ENCODE measurements around the gene HSP90AB1. TPM values are rescaled to one million over a fixed set of nuclear protein-coding genes. Genes with fewer than 3 reads are reported as not detected.

Gene HSP90AB1
- total RNA-seq, 1 donor from 2014 or later, result 463 TPM

- no peak for DNase-seq (ENCODE audit: extremely low spot score in 2 of 2)
- intact Hi-C loops (cut with DNase I), result no loop called here
Observed at GRCh38 chr6:44264154-44265006, 17.5 kb downstream of the HSP90AB1 start.

GRCh38 chr6:44265007-44265721 lies 18.3 kb downstream of the HSP90AB1 start, which contains the start of gene NFKBIE:
TSS of gene NFKBIE (minus strand) at chr6:44265551. CDS start at chr6:44265346, 205 bp downstream.
- peak within 1 kb of the TSS; percentile 89 for H3K27ac ChIP-seq
- intact Hi-C loops (cut with DNase I), result no loop called here
- TF ChIP-seq POLR2A (IDR thresholded peaks at IDR 0.05) (peak in 1 of 2 donors; percentile 73), POLR2AphosphoS5 (IDR thresholded peaks at IDR 0.05; ENCODE audit: insufficient read depth in 1 of 2, low read depth in 1 of 2) (peak; percentile 66 to 74), CTCF (IDR thresholded peaks at IDR 0.05) (peak in 1 of 3 experiments; percentile 30)
- peak within 1 kb of the TSS; percentile 77 to 88 for H3K4me3 ChIP-seq
- H3K36me3 ChIP-seq, result no peaks in the 10 kb centered on the region
- peaks cover 1% of the 10 kb centered on the region for H3K27me3 ChIP-seq
- DNase-seq (ENCODE audit: extremely low spot score in 2 of 2), result no peak
- H3K9me3 ChIP-seq, result no peaks in the 10 kb centered on the region
- peaks cover 33% of the 10 kb centered on the region for H3K4me1 ChIP-seq

More at GRCh38 chr6:44264154-44265006, 17.5 kb downstream of the HSP90AB1 start:
- H3K4me3 ChIP-seq, result peak overlapping the region; percentile 77 to 88
- peak overlapping the region; percentile 89 for H3K27ac ChIP-seq
- H3K36me3 ChIP-seq, result no peaks in the 10 kb centered on the region
- H3K4me1 ChIP-seq, result peaks cover 33% of the 10 kb centered on the region
- no peaks in the 10 kb centered on the region for H3K9me3 ChIP-seq
- no peak for TF ChIP-seq CTCF (IDR thresholded peaks at IDR 0.05)
- TF ChIP-seq POLR2A (IDR thresholded peaks at IDR 0.05), result no peak
- no peak for TF ChIP-seq POLR2AphosphoS5 (IDR thresholded peaks at IDR 0.05; ENCODE audit: insufficient read depth in 1 of 2, low read depth in 1 of 2)
- H3K27me3 ChIP-seq, result no peaks in the 10 kb centered on the region

- Histone ChIP-seq H3K36me3 (no peaks in the 10 kb centered on the region), H3K27ac (no peak overlapping the region), H3K9me3 (no peaks in the 10 kb centered on the region), H3K4me3 (peak overlapping the region; percentile 77 to 88), H3K4me1 (peaks cover 33% of the 10 kb centered on the region), H3K27me3 (peaks cover 4% of the 10 kb centered on the region)
- intact Hi-C loops (cut with DNase I), result no loop called here
- DNase-seq (ENCODE audit: extremely low spot score in 2 of 2), result no peak
- TF ChIP-seq CTCF (IDR thresholded peaks at IDR 0.05) (peak in 1 of 3 experiments; percentile 1), POLR2AphosphoS5 (IDR thresholded peaks at IDR 0.05; ENCODE audit: insufficient read depth in 1 of 2, low read depth in 1 of 2) (no peak), POLR2A (IDR thresholded peaks at IDR 0.05) (no peak)
Observed at GRCh38 chr6:44265722-44266233, 18.9 kb downstream of the HSP90AB1 start.

GRCh38 chr6:44266347-44266746 lies 19.4 kb downstream of the HSP90AB1 start:
- Histone ChIP-seq H3K4me3 (no peak overlapping the region), H3K36me3 (no peaks in the 10 kb centered on the region), H3K27me3 (peaks cover 4% of the 10 kb centered on the region), H3K27ac (no peak overlapping the region), H3K9me3 (no peaks in the 10 kb centered on the region), H3K4me1 (peaks cover 33% of the 10 kb centered on the region)
- intact Hi-C loops (cut with DNase I), result no loop called here
- TF ChIP-seq POLR2AphosphoS5 (IDR thresholded peaks at IDR 0.05; ENCODE audit: insufficient read depth in 1 of 2, low read depth in 1 of 2) (no peak), POLR2A (IDR thresholded peaks at IDR 0.05) (no peak), CTCF (IDR thresholded peaks at IDR 0.05) (no peak)
- DNase-seq (ENCODE audit: extremely low spot score in 2 of 2), result no peak
